Upper lobe of right lung (tissue), 1 donor: ENCODE data around the gene ANKRD31. TPM values are rescaled to one million over a fixed set of nuclear protein-coding genes. Genes with fewer than 3 reads are reported as not detected.

Experiments used
- ATAC-seq: fragments of 200-7000 bp; cut with Tn5 transposase; one replicate; pipeline ENCODE4 v1.9.1; 2020; ENCODE audit warnings: mild to moderate bottlenecking, moderate library complexity
- DNase-seq: peaks from one replicate; pipeline ENCODE4 v3.0.0-alpha.2; 2020
- H3K27ac ChIP-seq: fragments of 200-600 bp; one replicate; pipeline ENCODE4 v1.8.0; 2022
- H3K27me3 ChIP-seq: fragments of 200-600 bp; one replicate; pipeline ENCODE4 v1.8.0; 2022; ENCODE audit warnings: mild to moderate bottlenecking
- H3K36me3 ChIP-seq: fragments of 200-600 bp; one replicate; pipeline ENCODE4 v1.8.0; 2022
- H3K4me1 ChIP-seq: fragments of 200-600 bp; one replicate; pipeline ENCODE4 v1.8.0; 2022
- H3K4me3 ChIP-seq: fragments of 200-600 bp; one replicate; pipeline ENCODE4 v1.8.0; 2022; ENCODE audit warnings: mild to moderate bottlenecking
- H3K9me3 ChIP-seq: fragments of 200-600 bp; one replicate; pipeline ENCODE4 v1.8.0; 2022
- intact Hi-C: fragments of 100-400 bp; cut with DNase I; formaldehyde crosslinking; loops from one replicate; pipeline ENCODE4 v1.11.0; 2022
- total RNA-seq: library from RNA; stranded (reverse); fragmentation: NEBNext Ultra II Directional; extraction: Animal tissue kit (Norgen Biotek cat#: 25700); gene quantifications from one replicate; pipeline ENCODE4 v1.2.1, GENCODE V29; 2021
- TF ChIP-seq, protein P1 (sequence below): fragments of 200-600 bp; IDR thresholded peaks from one replicate; pipeline ENCODE4 v1.8.0; 2022; ENCODE audit warnings: antibody characterized with exemption
- donor health status: DM: no; HTN: yes; CAD: no; lungs with severe emphysema.

The ANKRD31 gene
- total RNA-seq, 1 donor from 2014 or later, result 0.14 TPM

DNA sequence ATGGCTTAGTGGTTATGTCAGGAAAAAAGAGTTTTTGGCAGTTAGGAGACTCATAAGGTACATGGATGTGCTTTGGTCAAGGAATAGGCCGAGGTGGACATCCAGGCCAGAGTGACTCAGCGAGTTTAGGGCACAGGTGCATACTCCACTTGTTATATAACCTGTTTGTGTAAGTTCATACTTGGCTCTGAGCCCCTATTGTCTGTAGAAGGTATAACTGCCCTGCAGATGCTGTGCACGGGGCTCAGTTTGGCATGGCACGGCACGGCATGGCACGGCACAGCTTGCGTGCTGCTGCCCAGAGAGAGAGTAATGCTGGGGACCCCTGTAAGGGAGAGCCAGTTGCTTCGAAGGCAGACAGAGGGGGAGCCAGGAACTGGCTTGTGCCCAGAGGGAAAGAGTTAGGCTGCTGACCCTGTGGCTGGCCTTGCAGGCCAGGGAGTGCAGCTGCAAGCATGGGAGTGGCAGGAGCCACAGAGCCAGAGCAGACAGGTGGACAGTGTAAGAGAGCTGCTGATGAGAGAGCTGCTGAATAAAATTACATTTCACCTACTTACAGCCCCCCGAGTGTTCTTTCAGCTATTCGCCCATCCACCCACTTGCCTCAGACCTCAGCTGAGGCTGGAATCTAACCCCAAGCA, 216.5 kb downstream of the ANKRD31 start:
- Histone ChIP-seq H3K27ac (no peak overlapping the region), H3K4me3 (no peak overlapping the region), H3K36me3 (no peaks in the 10 kb centered on the region), H3K9me3 (no peaks in the 10 kb centered on the region), H3K27me3 (no peaks in the 10 kb centered on the region), H3K4me1 (no peaks in the 10 kb centered on the region)
- DNase-seq (no peak), ATAC-seq (no peak)
- TF ChIP-seq, protein P1, sequence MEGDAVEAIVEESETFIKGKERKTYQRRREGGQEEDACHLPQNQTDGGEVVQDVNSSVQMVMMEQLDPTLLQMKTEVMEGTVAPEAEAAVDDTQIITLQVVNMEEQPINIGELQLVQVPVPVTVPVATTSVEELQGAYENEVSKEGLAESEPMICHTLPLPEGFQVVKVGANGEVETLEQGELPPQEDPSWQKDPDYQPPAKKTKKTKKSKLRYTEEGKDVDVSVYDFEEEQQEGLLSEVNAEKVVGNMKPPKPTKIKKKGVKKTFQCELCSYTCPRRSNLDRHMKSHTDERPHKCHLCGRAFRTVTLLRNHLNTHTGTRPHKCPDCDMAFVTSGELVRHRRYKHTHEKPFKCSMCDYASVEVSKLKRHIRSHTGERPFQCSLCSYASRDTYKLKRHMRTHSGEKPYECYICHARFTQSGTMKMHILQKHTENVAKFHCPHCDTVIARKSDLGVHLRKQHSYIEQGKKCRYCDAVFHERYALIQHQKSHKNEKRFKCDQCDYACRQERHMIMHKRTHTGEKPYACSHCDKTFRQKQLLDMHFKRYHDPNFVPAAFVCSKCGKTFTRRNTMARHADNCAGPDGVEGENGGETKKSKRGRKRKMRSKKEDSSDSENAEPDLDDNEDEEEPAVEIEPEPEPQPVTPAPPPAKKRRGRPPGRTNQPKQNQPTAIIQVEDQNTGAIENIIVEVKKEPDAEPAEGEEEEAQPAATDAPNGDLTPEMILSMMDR, result no peak
- intact Hi-C loops, result no loop called here

DNA sequence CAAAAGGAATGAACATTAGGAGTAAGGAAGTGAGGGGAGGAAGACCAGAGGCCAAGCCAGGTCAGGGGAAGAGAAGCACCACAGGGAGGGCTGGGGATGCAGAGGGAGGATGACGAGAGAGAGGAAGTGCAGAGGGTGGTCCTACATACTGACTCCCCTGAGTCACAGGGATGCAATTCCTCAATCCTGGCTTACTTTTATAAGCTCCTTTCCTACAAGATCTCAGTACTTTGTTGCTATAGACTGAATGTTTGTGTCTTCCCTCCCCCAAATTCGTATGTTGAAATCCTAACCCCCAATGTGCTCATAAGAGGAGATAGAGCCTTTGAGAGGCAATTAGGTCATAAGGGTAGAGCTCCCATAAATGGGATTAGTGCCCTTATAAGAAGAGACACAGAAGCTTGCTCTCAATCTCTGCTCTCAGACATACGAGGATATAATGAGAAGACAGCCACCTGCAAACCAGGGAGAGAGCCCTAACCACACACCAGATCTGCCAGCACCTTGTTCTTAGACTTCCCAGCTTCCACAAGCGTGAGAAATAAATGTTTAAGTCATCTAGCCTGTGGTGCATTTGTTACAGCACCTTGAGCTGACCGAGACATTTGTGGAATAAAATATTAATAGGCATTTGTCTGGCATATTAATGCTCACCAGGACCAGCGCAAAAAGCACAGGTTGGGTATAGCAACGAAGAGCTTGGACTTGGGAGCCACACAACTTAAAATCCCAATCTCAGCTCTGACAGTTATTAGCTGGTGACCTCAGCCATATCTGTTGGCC, 217.7 kb downstream of the ANKRD31 start:
- Histone ChIP-seq H3K4me1 (no peaks in the 10 kb centered on the region), H3K36me3 (no peaks in the 10 kb centered on the region), H3K27me3 (no peaks in the 10 kb centered on the region), H3K9me3 (no peaks in the 10 kb centered on the region), H3K27ac (no peak overlapping the region), H3K4me3 (no peak overlapping the region)
- TF ChIP-seq, protein P1, result no peak
- ATAC-seq (no peak), DNase-seq (no peak)
- intact Hi-C loops, result no loop called here

Other genes with a start within 250 kb of the ANKRD31 start
- gene GCNT4, start 184.3 kb downstream of the ANKRD31 start, total RNA-seq, result 2.8 TPM
- gene HMGCR, start 100.3 kb upstream of the ANKRD31 start, total RNA-seq, result 96.5 TPM